BE2C (cell line): ENCODE measurements around the gene TBX3.

ENCODE experiments used
- DNase-seq: peaks from one replicate; pipeline ENCODE4 v3.0.0-alpha.2; 2020
- H3K27me3 ChIP-seq: fragments of 250-450 bp; sonication (Bioruptor Pico); 2 replicates; pipeline ENCODE4 v1.5.1; 2020; ENCODE audit warnings: mild to moderate bottlenecking
- H3K36me3 ChIP-seq: fragments of 250-450 bp; sonication (Bioruptor Pico); 2 replicates; pipeline ENCODE4 v1.5.1; 2020; ENCODE audit warnings: mild to moderate bottlenecking
- H3K4me1 ChIP-seq: fragments of 250-450 bp; sonication (Bioruptor Pico); 2 replicates; pipeline ENCODE4 v1.5.1; 2020
- H3K4me3 ChIP-seq: 2 replicates; pipeline ENCODE4 v1.5.1; 2011; ENCODE audit warnings: low read depth, low read length
- H3K9me3 ChIP-seq: fragments of 250-450 bp; sonication (Bioruptor Pico); 2 replicates; pipeline ENCODE4 v1.5.1; 2020
- TF ChIP-seq, protein P1 (sequence below): IDR thresholded peaks from 2 replicates; pipeline ENCODE4 v1.5.1; 2012; ENCODE audit warnings: mild to moderate bottlenecking, low read depth, low read length

TBX3 gene

DNA sequence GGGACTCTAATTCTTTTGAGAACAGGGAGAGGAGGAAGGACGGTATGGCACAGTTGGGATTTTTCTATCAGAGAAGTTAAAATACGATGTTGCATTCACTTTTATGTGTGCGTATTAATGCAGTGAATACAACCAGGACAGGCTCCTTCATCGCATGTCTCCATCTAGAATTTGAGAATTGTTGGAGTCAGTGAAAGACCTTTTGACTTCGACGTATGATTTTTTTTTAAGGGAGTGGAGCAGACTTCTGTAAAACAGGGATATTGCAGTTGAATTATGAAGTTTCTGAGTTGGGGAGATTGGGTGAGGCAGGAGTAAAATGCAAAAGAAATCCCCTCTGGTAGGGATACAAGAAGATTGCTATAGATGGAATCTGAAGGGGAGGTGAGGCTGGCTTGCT lies 9.6 kb upstream of the TBX3 start:
- H3K27me3 ChIP-seq: no peaks in the 10 kb centered on the region
- H3K36me3 ChIP-seq: no peaks in the 10 kb centered on the region
- no peak overlapping the region for H3K4me3 ChIP-seq
- H3K9me3 ChIP-seq: no peaks in the 10 kb centered on the region
- no peak for DNase-seq
- TF ChIP-seq, protein P1, sequence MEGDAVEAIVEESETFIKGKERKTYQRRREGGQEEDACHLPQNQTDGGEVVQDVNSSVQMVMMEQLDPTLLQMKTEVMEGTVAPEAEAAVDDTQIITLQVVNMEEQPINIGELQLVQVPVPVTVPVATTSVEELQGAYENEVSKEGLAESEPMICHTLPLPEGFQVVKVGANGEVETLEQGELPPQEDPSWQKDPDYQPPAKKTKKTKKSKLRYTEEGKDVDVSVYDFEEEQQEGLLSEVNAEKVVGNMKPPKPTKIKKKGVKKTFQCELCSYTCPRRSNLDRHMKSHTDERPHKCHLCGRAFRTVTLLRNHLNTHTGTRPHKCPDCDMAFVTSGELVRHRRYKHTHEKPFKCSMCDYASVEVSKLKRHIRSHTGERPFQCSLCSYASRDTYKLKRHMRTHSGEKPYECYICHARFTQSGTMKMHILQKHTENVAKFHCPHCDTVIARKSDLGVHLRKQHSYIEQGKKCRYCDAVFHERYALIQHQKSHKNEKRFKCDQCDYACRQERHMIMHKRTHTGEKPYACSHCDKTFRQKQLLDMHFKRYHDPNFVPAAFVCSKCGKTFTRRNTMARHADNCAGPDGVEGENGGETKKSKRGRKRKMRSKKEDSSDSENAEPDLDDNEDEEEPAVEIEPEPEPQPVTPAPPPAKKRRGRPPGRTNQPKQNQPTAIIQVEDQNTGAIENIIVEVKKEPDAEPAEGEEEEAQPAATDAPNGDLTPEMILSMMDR: no peak
- peaks cover 19% of the 10 kb centered on the region for H3K4me1 ChIP-seq

DNA sequence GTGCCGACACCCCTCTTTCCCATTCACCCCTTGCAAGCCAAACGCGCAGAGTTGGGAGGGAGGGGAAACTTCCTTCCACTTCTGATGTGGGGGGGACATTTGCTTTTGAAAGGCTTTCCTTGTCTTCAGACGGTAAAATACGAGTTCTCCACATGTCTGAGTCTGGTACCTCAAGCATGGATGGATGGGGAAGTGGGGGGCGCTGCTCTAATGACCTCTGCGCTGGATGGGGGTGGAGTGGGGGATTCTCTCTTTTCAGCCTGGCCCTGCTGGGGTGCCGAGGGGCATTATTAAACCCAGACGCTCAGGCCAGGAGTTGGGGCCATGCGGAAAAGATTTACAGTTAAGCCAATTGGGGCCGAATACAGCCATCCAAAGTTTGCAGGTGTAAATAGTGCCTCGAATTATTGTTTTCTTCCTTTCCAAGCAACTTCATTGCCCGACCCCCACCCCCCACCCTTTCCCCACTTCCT lies 9.1 kb upstream of the TBX3 start:
- no peaks in the 10 kb centered on the region for H3K27me3 ChIP-seq
- H3K36me3 ChIP-seq: no peaks in the 10 kb centered on the region
- no peaks in the 10 kb centered on the region for H3K9me3 ChIP-seq
- TF ChIP-seq, protein P1: no peak
- peaks cover 21% of the 10 kb centered on the region for H3K4me1 ChIP-seq
- H3K4me3 ChIP-seq: no peak overlapping the region
- DNase-seq: no peak

DNA sequence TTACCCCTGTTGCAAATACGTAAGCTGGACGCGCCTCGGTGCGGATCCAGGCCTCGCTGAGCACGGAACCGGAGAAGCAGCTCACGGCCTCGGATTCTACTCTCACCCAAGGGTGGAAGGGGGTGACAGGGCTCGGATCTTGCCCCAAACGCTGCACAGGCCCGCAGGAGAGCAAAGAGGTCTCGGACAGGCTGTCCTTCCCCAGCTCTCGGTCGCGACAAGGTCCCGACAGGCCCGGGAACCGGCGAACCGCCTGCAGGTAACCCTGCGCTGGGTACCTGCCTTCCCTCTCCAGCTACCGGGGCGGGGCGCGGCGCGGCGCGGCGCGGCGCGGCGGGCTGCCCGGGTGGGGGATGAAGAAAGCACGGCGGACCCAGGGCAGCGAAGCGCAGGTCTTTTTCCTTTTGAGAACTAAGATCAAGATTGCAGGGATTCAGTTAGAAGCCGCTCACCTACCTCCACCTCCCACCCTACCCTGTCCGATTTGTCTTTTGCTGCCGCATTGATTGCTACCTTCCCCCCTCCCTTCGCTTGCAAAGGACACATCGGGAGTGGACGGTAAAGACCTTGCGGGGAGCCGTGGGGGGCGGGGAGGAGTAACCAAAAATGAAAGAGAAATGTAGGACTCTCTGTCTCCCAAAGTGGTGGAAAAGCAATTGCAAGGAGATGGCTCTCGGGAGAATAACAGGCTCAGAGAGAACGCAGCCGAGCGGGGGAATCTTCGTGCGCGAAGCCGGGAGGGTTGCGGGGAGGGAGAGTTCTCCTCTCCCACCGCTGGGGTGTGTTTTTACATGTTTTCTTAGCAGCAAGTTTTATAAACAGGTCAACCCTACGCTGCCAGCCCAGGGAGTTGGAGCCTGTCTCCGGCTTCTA lies 8.4 kb upstream of the TBX3 start:
- no peaks in the 10 kb centered on the region for H3K36me3 ChIP-seq
- no peak for DNase-seq
- H3K27me3 ChIP-seq: no peaks in the 10 kb centered on the region
- peaks cover 21% of the 10 kb centered on the region for H3K4me1 ChIP-seq
- TF ChIP-seq, protein P1: no peak
- no peak overlapping the region for H3K4me3 ChIP-seq
- no peaks in the 10 kb centered on the region for H3K9me3 ChIP-seq

DNA sequence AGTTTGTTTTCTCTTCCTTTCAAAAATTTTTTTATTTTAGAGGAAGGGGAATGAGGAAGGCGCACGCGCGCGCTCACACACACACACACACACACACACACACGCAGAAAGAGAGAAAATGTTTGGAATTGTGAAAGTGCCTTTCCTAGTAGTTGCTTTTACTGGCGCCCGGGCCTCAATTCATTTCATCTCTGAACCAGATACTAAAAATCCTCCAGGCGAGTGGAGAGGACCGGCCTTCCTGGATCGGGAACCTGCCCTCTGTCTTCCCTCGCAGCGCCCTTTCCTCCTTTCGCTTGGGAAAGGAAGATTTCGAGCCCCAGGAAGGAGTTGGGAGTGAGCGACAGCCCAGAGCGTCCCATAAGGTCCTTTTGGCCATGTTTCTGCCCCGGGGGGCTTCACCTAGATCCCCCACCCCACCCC lies 7.8 kb upstream of the TBX3 start:
- Histone ChIP-seq H3K27me3 (no peaks in the 10 kb centered on the region), H3K36me3 (no peaks in the 10 kb centered on the region), H3K4me3 (no peak overlapping the region), H3K9me3 (no peaks in the 10 kb centered on the region), H3K4me1 (peaks cover 21% of the 10 kb centered on the region)
- TF ChIP-seq, protein P1: no peak
- no peak for DNase-seq

DNA sequence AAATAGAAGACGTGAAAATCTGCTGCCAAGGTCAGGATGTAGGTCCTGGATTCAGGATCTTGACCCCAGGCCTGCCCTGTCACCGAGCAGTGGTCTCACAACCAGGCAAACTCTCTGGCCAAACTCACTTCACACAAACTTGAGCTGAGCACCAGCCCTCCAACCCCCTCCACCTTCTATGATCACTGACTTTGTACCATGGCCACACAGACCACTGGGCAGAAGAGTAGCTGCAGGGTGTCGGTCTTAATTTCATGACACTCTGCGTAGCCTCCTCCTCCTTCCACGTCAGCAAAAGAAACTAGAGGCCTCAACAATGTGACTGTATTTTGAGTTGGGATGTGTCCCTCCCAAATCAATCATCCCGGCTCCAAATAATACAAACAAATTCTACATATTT lies 7.2 kb upstream of the TBX3 start:
- H3K4me1 ChIP-seq: peaks cover 21% of the 10 kb centered on the region
- no peaks in the 10 kb centered on the region for H3K9me3 ChIP-seq
- H3K4me3 ChIP-seq: no peak overlapping the region
- TF ChIP-seq, protein P1: no peak
- no peaks in the 10 kb centered on the region for H3K36me3 ChIP-seq
- DNase-seq: no peak
- no peaks in the 10 kb centered on the region for H3K27me3 ChIP-seq
